HUES6 (cell line): ENCODE data around the gene TCP11.

Source experiments
- H3K27ac ChIP-seq: 2 replicates; pipeline ENCODE4 v1.7.0; 2013; ENCODE audit warnings: low read depth, mild to moderate bottlenecking, low read length, inconsistent platforms
- H3K27me3 ChIP-seq: 2 replicates; pipeline ENCODE4 v1.6.1; 2013; ENCODE audit warnings: low read length; ENCODE audit not compliant: control insufficient read depth, insufficient read depth
- H3K36me3 ChIP-seq: 2 replicates; pipeline ENCODE4 v1.6.1; 2013; ENCODE audit warnings: low read length; ENCODE audit not compliant: control insufficient read depth, insufficient read depth
- H3K4me1 ChIP-seq: 2 replicates; pipeline ENCODE4 v1.6.1; 2013; ENCODE audit warnings: low read length; ENCODE audit not compliant: control insufficient read depth, insufficient read depth
- H3K4me3 ChIP-seq: 2 replicates; pipeline ENCODE4 v1.5.1; 2013; ENCODE audit warnings: low read depth, low read length
- H3K9ac ChIP-seq: one replicate; pipeline ENCODE4 v1.6.1; 2013; ENCODE audit warnings: mild to moderate bottlenecking, low read length
- H3K9me3 ChIP-seq: 2 replicates; pipeline ENCODE4 v1.6.1; 2013; ENCODE audit warnings: low read depth, low read length; ENCODE audit not compliant: control insufficient read depth, insufficient read depth

TCP11 gene

DNA sequence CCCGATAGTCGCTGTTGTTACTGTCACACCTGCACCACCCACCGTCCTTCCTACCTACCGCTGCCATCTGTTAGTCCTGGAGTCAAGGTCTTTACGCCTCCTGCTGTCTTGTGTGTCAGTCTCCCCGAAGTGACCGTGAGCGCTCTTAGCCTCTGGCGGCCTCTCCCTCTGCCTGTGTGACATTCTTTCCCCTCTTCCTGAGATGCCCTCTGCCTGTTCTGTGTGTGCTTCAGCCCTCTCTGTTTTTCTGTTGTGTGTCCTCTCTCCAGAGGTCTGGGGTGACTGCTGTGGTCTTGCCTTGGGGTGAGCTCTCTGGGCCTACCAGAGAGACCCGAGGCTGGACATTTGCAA, 54.9 kb downstream of the TCP11 start:
- H3K36me3 ChIP-seq: peaks cover 74% of the 10 kb centered on the region
- H3K9ac ChIP-seq: no peak overlapping the region
- no peaks in the 10 kb centered on the region for H3K9me3 ChIP-seq
- no peaks in the 10 kb centered on the region for H3K27me3 ChIP-seq
- H3K27ac ChIP-seq: no peak overlapping the region
- H3K4me1 ChIP-seq: peaks cover 14% of the 10 kb centered on the region
- no peak overlapping the region for H3K4me3 ChIP-seq

DNA sequence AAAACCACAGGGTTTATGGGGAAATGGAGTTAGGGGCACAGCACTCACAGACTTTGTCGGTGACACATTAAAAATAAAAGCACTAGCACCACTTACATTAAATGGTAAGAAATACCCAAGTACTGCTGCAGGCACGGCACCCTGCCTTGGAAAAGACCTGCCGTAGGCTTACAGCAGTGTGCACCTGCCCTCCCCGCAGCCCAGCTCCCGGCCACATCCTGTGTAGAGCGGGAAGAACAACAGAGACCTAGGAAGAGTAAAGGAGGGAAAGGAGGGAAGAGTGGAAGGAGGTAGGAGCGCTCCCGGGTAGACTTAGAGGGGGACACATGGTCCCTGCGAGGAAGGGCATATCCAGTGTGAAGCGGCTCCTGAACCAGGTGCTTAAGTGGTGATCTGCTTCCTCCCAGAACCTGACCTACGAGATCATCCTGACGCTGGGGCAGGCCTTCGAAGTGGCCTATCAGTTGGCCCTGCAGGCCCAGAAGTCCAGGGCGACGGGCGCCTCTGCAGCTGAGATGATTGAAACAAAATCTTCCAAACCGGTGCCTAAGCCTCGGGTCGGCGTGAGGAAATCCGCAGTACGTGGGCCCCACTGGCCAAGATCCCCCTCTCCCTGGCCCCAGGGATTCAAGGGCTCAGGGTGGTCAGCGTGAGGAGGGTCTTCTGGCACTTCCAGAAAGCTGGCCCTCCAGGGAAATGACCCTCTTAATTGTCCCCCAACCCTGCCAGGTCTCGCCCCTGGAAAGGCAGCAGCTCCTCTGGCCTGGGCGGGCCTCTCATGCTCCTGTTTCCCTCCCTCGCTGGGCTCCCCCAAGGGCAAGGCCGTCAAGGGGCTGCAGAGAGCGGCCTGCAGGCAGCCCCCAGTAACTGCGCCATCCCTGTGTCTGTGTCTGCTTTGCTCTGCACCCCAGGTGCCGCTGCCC, 55.5 kb downstream of the TCP11 start:
- no peaks in the 10 kb centered on the region for H3K9me3 ChIP-seq
- no peaks in the 10 kb centered on the region for H3K27me3 ChIP-seq
- H3K4me1 ChIP-seq: peaks cover 21% of the 10 kb centered on the region
- peaks cover 74% of the 10 kb centered on the region for H3K36me3 ChIP-seq
- no peak overlapping the region for H3K9ac ChIP-seq
- no peak overlapping the region for H3K4me3 ChIP-seq
- no peak overlapping the region for H3K27ac ChIP-seq

DNA sequence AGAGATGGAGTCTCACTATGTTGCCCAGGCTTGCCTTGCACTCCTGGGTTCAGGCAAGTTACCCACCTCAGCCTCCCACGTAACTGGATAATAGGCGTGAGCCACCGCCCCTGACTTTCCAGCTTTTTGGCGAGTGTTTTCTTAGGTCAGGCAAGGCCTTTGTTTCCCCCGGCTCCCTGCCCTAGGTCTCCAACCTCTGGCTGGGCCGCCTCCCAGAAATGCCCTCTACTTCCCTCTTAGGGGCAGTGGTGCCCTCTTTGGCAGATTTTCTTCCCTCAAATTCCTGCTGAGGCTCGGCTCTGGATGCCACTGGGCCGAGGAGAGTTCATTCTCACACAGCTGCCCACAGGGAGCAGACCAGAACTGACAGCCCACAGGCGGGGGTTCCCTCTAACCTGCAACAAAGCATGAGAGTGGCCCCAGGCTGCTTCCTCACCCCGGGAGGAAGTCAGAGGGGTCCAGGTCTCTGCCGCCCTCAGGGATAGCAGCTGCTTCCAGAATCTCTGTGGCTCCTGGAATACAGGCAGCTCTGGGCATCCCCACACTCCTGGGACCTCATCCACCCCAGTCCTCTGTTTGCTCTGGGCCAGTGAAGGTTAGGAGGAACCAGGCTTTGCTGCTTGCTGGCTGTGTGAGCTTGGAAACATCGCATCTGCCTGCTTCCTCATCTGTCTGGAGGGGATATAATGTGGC, 56.5 kb downstream of the TCP11 start:
- Histone ChIP-seq H3K9me3 (no peaks in the 10 kb centered on the region), H3K4me3 (no peak overlapping the region), H3K9ac (no peak overlapping the region), H3K4me1 (peaks cover 22% of the 10 kb centered on the region), H3K36me3 (peaks cover 78% of the 10 kb centered on the region), H3K27me3 (no peaks in the 10 kb centered on the region), H3K27ac (no peak overlapping the region)

DNA sequence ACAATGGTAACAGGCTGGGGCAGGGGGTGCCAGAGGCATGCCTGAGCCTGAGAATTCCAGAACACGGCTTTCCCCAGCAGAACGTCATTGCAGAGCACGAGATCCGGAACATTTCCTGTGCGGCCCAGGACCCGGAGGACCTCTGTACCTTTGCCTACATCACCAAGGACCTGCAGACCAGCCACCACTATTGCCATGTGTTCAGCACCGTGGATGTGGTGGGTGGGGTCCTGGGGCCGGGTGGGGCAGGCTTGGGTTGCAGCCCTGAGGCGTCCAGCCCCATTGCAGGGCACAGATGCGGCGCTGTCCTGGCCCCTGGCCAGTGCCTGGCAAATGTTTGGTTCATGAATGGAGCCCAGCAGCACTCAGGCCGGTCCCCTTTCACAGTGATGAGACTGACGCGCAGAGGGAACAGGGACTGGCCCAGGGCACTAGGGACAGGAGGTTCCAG, 57.1 kb downstream of the TCP11 start:
- no peaks in the 10 kb centered on the region for H3K9me3 ChIP-seq
- H3K9ac ChIP-seq: no peak overlapping the region
- H3K27ac ChIP-seq: no peak overlapping the region
- H3K4me3 ChIP-seq: no peak overlapping the region
- H3K36me3 ChIP-seq: peaks cover 79% of the 10 kb centered on the region
- no peaks in the 10 kb centered on the region for H3K27me3 ChIP-seq
- peaks cover 22% of the 10 kb centered on the region for H3K4me1 ChIP-seq

DNA sequence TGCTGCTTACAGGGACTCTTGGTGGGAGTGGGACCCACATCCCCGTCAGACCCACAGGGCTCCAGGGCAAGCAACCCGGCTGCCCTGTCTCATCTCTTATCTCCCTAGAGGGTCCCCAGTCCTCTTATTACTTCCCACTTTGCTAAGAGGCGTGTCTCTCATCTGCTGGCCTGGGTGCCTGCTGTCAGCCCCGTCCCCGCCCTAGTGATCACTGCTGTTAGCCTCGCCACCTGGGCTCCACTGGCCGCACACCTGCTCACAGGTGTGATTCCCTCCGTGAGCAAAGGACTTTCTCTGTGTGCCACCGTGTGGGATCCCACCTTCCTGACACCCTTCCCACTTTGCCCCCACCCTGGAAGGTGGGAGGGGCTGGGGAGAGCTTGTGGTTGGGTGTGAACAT, 57.6 kb downstream of the TCP11 start:
- H3K27ac ChIP-seq: no peak overlapping the region

DNA sequence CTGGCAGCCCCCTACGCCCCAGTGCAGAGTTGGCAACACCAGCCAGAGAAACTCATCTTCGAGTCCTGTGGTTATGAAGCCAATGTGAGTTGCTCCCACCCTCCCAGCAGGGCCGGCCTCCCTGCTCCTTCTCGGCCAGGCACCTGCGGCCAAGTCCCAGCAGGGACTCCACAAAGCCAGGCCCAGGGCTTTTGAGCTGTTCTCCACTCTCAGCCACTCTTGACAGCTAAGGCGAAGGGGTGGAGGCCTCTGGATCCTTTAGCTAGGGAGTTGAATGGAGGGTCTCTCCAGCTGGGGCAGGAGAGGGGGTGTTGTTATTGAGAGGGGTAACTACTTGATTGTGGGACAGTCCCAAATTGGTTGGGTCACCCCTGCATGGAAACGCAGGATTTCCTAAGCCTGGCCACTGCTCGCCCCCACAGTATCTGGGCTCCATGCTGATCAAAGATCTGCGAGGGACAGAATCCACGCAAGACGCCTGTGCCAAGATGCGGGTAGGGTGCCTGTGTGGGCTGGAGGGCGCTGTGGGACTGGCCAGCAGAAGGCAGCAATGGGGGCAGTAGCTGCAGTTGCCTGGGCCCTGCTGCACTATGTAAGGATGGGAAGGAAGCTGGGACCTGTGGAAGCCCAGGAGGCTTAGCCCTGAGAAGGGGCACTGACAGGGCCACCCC, 58.3 kb downstream of the TCP11 start:
- H3K36me3 ChIP-seq: peaks cover 77% of the 10 kb centered on the region
- peaks cover 22% of the 10 kb centered on the region for H3K4me1 ChIP-seq
- H3K9me3 ChIP-seq: no peaks in the 10 kb centered on the region
- H3K9ac ChIP-seq: no peak overlapping the region
- no peaks in the 10 kb centered on the region for H3K27me3 ChIP-seq
- H3K4me3 ChIP-seq: no peak overlapping the region
- H3K27ac ChIP-seq: no peak overlapping the region; the same call in 1 of the 2 replicates

More for the DNA sequence above, 57.6 kb downstream of the TCP11 start:
- H3K9ac ChIP-seq: no peak overlapping the region
- peaks cover 79% of the 10 kb centered on the region for H3K36me3 ChIP-seq
- no peaks in the 10 kb centered on the region for H3K27me3 ChIP-seq
- H3K9me3 ChIP-seq: no peaks in the 10 kb centered on the region
- peaks cover 22% of the 10 kb centered on the region for H3K4me1 ChIP-seq
- no peak overlapping the region for H3K4me3 ChIP-seq

DNA sequence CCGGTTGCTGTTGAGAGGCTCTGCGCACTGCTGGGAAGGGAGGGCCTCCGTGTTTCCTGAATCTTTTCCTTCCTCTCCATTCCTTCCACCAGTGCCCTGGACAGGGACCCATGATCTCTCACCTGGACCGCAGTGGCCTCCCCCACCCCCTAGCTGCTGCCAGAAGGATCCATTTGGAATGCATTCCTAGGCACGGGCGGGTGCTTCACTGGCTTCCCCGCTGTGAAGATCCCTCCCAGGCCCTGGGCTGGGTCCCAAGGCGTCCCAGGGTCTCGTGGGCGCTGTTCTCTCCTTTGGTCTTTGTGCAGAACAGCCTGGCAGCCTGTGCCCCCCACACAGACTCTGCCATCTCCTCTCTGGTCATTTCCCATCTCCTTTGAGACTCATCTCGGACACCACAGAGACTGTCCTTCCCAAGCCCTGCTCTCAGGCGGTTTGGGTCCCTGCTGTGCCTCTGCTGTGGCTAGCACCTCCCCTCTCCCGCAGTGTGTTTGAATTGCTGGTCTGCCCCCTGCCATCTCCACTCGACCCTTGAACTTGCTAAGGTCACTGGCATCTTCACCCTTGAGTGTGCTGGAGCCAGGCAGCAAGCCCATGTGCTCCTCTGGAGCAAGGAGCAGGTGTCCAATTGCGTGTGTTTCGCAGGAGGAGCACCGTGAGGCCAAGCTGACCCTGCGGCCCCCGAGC, 59.0 kb downstream of the TCP11 start:
- Histone ChIP-seq H3K36me3 (peaks cover 76% of the 10 kb centered on the region), H3K27ac (peak overlapping the region; percentile 13; the same call in 1 of the 2 replicates), H3K9ac (no peak overlapping the region), H3K9me3 (no peaks in the 10 kb centered on the region), H3K4me1 (peaks cover 22% of the 10 kb centered on the region), H3K27me3 (no peaks in the 10 kb centered on the region), H3K4me3 (no peak overlapping the region)

DNA sequence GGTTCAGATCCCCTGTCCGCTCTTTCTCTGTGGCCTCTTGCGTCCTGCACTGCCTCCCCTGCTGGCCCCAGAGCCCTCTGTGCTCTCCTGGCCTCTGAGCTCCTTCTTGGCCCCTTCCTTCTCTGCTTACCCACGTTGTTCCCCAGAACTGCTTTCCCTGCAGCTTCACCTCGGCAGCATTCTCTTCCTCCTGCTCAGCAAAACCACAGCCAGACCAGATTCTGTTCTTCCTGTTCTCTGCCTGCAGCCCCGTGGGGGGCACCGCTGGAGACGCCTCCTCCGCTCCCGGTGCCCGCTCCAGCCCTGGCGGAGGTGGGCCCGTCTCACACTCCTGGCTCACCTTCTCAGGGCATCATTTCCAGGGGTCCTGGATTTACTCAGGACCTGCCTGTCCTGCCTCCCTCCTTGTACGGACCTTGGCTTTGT, 59.7 kb downstream of the TCP11 start:
- H3K9ac ChIP-seq: no peak overlapping the region

DNA sequence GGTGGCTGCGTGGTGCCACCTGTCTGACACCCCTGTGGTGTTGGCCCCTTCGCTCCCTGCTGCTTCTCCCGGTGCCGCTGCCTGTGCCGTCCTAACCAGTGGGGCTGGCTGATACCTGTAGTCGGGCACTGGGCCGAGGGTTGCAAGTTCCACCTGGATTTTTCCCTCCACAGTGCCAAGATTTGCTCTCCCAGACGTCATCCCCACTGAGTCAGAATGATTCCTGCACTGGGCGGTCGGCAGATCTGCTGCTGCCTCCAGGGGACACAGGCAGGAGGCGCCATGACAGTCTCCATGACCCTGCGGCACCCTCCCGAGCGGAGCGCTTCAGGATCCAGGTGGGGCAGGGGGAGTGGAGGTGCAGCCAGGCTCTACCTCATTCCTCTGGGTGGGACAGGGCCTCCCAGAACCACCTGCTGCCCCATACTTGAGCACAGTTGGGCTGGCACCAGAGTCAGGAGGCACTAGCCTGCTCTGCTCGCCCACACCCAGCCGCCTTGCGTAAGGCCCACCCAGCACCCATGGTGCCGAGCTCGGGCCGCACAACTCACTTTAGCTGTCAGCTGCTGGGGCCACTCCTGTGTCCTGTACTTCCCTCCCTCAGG, 60.2 kb downstream of the TCP11 start:
- Histone ChIP-seq H3K9me3 (no peaks in the 10 kb centered on the region), H3K9ac (peak overlapping the region; percentile 25), H3K4me1 (peaks cover 22% of the 10 kb centered on the region), H3K36me3 (peaks cover 67% of the 10 kb centered on the region), H3K27ac (no peak overlapping the region), H3K27me3 (no peaks in the 10 kb centered on the region), H3K4me3 (no peak overlapping the region)

More for the DNA sequence above, 59.7 kb downstream of the TCP11 start:
- Histone ChIP-seq H3K27me3 (no peaks in the 10 kb centered on the region), H3K27ac (peak overlapping the region; percentile 13; the same call in 1 of the 2 replicates), H3K36me3 (peaks cover 72% of the 10 kb centered on the region), H3K9me3 (no peaks in the 10 kb centered on the region), H3K4me1 (peaks cover 22% of the 10 kb centered on the region), H3K4me3 (no peak overlapping the region)

DNA sequence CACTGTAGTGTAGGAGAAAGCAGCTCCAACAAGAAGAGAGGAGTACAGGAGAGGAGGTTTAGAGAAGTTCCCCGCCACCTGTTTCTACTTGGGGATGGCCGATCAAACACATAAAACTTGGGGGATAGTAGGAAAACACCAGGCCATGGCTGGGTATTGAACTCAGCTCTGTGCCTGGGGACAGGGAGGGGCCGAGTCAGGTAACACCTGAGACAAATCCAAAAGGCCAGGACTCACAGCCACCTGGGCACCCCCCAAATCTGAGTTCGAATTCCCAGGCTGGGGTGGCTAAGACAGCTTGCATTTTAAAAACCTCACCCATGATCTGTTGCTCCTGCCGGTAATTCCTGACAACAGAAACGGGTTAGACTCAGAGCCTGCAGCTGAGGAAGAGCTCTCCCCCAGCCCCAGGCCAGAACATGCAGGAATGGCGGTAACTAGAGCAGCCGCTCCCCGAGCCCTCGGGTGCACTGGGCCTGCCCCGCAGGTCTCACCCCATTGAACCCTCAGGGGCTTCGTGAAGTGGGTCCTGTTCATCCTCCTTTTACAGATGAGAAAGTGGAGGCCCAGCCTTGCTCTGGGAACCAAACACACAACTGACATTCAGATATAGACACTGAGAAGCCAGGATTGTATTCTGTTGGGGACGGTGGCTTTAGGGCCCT, 61.0 kb downstream of the TCP11 start:
- no peak overlapping the region for H3K27ac ChIP-seq
- no peak overlapping the region for H3K9ac ChIP-seq
- H3K4me3 ChIP-seq: no peak overlapping the region
- no peaks in the 10 kb centered on the region for H3K9me3 ChIP-seq
- no peaks in the 10 kb centered on the region for H3K27me3 ChIP-seq
- H3K4me1 ChIP-seq: peaks cover 22% of the 10 kb centered on the region
- H3K36me3 ChIP-seq: peaks cover 59% of the 10 kb centered on the region
